SK-N-DZ (cell line): ENCODE data around the gene ABLIM3.
"Not testable (repeated sequence)": the region's sequence is repeated elsewhere in the genome, so short reads cannot be mapped to it uniquely, and the experiment has no call there.

Source experiments
- DNase-seq: peaks from one replicate; pipeline ENCODE4 v3.0.0-alpha.2; 2015; ENCODE audit warnings: low spot score

ABLIM3 gene

DNA sequence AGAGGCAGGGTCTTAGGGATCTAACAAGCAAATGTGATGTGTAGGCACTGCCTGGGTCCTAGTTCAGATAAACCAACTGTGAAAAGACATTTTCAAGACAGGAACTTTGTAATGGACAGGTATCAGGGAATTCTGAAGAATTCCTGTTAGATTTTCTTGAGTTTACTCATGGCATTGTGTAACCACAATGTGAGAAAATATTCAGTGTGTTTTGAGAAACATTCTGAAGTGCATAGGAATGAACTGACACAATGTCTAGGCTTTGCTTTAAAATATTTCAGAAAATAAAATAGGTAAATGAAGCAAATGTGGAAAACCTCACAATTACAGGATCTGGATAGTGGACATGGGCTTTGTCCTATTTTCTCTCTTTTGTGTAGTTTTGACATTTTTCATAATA lies 115.2 kb downstream of the ABLIM3 start:
- DNase-seq, result no peak

- no peak for DNase-seq
Observed at GRCh38 chr5:149257131-149257530, 115.8 kb downstream of the ABLIM3 start.

DNA sequence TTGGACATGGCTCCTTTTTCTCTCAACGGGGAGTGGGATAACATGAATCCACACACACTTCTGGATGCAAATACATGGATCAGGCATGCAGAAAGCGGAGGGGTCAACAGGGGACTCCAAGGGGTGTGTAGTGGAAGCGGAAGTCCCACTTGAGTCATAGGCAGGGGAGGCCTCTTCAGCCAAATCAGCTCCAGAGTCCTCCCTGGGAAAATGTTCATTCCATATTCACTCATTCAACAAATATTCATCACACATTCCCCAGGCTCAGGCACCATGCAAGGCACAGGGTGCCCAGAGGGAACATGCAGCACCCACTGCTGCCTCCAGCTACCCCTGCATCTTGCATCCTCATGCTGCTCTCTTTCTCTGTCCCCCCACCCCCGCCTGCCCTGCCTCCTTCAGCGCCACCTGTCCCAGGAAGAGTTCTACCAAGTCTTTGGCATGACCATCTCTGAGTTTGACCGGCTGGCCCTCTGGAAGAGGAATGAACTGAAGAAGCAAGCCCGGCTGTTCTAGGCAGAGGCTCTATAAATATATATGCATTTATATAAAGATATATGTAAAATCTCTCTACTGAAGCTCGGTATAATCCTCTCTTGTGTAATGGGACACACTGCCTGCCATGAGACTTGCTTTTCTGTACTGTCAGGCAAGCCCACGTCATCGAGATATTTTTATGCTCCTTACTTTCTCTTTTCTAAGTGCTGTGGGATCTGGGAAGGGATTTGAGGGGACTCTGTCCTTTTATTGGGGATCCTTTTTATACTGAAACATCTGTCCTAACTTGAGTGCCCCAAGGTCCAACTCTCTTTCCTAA lies 116.8 kb downstream of the ABLIM3 start:
- no peak for DNase-seq

DNA sequence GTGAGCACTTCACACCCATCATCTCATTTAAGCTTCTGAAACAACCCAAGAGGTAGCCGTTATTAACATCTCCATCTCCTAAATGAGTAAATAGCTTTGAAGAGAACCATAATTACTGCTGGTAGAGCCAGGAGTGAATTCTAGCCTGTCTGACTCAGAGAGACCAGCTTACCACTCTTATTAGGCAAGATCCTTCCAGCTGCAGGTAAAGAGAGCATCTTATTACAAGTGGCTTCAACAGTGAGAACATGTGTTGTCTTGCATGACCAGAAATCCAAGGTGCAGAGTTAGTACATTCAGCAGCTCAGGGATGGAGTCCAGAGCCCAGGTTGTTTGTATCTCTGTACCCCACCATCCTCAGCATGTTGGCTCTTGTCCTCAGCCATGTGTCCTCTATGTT lies 119.5 kb downstream of the ABLIM3 start:
- no peak for DNase-seq

- no peak for DNase-seq
Observed at GRCh38 chr5:149261246-149261645, 120.0 kb downstream of the ABLIM3 start.

- DNase-seq, result no peak
Observed at GRCh38 chr5:149262315-149262714, 121.0 kb downstream of the ABLIM3 start.

DNA sequence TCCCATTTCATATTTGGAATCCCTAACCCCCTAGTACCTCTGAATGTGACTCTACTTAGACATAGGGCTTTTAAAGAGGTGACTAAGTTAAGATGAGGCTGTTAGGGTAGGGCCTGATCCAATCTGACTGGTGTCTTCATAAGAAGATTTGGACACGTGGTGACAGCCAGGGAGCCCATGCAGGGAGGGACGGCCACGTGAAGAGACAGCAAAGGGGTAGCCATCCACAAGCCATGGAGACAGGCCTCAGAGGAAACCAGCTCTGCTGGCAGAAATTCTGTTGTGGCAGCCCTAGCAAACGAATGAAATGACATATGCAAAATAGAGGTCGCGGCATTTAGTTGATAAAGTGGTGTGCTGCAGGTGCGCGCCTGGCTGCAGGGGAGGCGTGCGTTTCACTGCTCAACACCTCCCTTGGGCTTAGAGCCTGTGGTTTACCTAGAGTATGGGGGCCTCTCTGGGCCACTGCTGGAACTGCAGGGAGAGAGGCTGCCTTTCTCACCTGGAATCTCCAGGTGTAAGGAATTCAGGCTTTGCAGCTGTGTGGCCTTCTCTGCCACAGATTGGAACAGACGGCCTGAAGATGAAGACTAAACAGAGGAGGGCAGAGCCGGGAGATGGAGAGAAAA lies 123.3 kb downstream of the ABLIM3 start:
- no peak for DNase-seq

- DNase-seq, result no peak
Observed at GRCh38 chr5:149265068-149265465, 123.8 kb downstream of the ABLIM3 start.

DNA sequence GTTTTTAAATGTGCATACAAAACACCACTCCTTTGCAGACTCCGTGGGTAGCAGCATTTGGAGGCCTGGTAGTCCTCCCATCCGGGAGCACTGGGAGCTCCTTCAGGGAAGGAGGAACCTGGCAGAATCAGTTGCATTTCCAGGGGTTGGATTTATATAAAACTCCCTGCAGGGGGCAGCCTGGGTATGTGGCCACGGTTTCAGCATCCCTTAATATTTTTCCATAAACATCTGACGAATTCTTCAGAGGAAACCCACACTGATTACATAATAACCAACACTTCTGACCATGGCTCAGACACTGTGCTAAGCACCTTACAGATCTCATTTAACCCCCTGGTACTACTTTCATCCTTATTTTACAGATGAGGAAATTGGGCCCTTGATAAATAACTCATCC lies 124.3 kb downstream of the ABLIM3 start:
- DNase-seq, result no peak

GRCh38 chr5:149267241-149267973 lies 126.1 kb downstream of the ABLIM3 start:
- DNase-seq, result no peak

DNA sequence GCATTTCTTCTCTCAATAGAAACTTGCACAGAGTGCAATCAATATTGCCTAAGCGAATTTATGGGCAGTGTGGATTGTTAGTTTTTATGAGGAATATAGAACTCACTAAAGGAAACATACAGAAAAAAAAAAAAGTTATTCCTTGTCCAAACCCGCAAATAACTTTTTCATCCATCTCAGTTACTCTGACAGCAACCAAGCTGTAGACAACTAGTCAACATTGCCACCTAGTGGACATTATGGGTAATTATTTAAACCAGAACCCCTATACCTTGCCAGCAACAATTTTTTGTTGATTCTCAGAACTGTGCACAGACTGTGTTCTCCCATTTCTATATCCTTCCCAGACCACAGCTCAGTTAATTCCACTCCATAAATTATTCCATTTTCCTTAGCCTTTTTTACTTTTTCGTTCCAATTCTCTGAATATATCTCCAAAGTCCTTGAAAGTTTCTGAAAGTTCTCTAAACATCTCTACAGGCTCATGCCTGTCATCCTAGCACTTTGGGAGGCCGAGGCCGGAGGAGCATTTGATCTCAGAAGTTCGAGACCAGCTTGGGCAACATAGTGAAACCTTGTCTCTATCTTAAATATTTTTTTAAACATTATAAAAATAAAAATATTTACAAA lies 127.8 kb downstream of the ABLIM3 start:
- peak; percentile 56 for DNase-seq

DNA sequence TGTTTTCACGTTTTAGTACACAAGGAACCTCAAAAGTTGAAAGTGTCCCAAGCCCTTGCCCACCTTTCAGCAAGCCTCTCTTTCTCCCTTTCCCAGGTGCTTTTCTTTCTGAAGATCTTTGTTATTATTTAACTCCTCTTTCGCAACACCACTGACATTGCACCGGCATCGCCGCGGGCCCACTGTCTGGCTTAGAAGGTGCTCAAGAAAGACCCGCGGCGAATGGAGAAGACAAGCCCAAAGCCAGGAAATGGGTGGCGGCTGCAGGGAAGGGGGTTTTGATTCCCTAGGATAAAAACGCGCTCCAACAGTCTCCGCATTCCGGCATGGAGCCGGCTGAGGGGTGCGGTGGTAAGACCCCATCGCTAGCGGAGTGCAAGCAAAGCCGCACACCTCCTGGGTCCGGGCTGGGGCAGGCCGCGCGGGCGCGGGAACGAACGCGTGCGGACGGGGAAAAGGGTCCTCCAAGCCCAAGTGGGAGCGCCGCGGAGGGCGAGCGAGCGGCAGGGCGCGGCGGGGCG lies 130.0 kb downstream of the ABLIM3 start:
- no peak for DNase-seq

DNA sequence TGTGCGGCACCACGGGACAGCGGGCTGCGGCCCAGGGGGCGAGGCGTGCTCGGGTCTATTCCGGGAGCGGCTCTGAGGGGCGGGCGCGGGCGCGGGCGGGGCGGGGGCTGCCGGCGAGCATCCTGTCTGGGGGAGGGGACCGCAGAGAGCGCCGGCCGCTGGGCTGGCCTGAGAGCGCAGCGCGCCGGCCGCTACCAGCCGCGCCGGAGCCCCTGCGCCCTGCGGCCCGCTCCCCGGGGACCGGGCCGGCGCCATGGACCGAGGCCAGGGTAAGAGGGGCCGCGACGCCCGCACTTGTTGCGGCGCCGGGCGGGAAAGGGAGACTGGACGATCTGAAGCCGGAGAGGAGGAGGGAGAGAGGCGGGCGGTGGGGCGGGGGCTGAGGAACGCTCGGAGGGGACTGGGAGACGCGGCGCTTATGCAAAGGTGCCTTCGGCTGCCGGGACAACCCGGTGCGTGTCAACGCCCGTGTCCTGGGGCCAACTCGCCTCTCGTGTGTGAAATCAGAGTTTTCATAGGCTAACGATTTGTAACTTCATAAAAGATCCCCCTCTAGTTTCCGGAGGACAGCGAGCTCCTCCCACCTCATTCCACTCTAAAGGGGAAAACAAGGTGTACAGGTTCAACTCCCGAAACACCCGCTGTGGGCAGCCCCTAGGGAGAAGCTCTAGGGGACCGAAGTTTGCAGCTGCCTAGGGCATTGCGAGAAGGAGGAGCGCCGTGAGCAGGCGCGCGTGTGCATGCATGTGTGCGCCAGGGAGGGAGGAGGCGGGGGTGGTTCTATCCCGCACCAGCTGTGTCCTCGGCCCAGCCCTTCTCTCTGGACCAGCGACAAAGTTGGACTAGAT lies 130.6 kb downstream of the ABLIM3 start, which contains the start of gene AFAP1L1:
Gene AFAP1L1, plus strand, starts transcription at position 144 of the 848 bp plus-strand sequence. Its CDS starts 110 bp downstream, at position 254.
- no peak for DNase-seq

- not testable (repeated sequence) for DNase-seq
Observed at GRCh38 chr5:149272781-149273180, 131.5 kb downstream of the ABLIM3 start.

- DNase-seq, result no peak
Observed at GRCh38 chr5:149273237-149273636, 131.9 kb downstream of the ABLIM3 start.

DNA sequence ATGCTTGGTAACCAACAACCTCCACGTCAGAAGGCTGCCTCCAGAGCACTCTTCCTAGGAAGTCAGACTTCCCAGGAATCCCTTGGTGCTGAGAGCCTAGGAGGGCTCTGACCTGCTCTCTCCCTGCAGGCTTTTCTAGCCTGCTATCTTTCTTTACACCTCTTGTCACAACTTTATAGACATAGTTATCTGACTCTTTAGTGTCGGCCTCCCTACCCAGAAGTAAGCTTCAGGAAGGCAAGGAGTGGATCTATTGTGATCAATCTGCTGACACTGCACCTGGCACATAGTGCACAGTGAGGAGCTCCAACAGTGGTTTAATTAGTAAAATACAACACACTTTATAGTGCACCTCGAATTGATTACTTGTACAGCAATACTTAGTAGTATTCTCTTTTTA lies 132.7 kb downstream of the ABLIM3 start:
- no peak for DNase-seq

GRCh38 chr5:149274939-149275338 lies 133.6 kb downstream of the ABLIM3 start:
- DNase-seq, result no peak

- DNase-seq, result no peak
Observed at GRCh38 chr5:149277801-149278200, 136.5 kb downstream of the ABLIM3 start.

- DNase-seq, result no peak
Observed at GRCh38 chr5:149278451-149279210, 137.3 kb downstream of the ABLIM3 start.

- DNase-seq, result no peak
Observed at GRCh38 chr5:149279661-149280060, 138.4 kb downstream of the ABLIM3 start.
